GM12878 (cell line): ENCODE measurements around the gene CD180. TPM values are rescaled to one million over a fixed set of nuclear protein-coding genes. Genes with fewer than 3 reads are reported as not detected.

Experiments
- ATF7 ChIP-seq: fragments of 450-650 bp; IDR thresholded peaks from 2 replicates; pipeline ENCODE4 v1.6.1; 2016; ENCODE audit warnings: low read depth, mild to moderate bottlenecking
- HSF1 ChIP-seq: fragments of 150-350 bp; IDR thresholded peaks from 2 replicates; pipeline ENCODE4 v1.6.1; 2014; ENCODE audit warnings: mild to moderate bottlenecking, low read depth, low read length
- KLF5 ChIP-seq: fragments of 450-650 bp; IDR thresholded peaks from 2 replicates; pipeline ENCODE4 v1.6.1; 2014; ENCODE audit warnings: mild to moderate bottlenecking; ENCODE audit not compliant: partially characterized antibody
- MEF2A ChIP-seq: IDR thresholded peaks from 2 replicates; pipeline ENCODE4 v1.6.1; 2011; ENCODE audit warnings: low read depth, mild to moderate bottlenecking, low read length, moderate library complexity; ENCODE audit not compliant: insufficient read depth
- RCOR1 ChIP-seq: conservative IDR thresholded peaks from 2 replicates; pipeline ENCODE4 v1.6.1; 2012; ENCODE audit warnings: low read depth, low read length, improper control_type of control experiment
- SP1 ChIP-seq: IDR thresholded peaks from one replicate; pipeline ENCODE4 v1.6.1; 2011; ENCODE audit warnings: low read depth, low read length
- SPI1 ChIP-seq: IDR thresholded peaks from 2 replicates; pipeline ENCODE4 v1.6.1; 2011; ENCODE audit warnings: low read depth, mild to moderate bottlenecking, low read length, moderate library complexity, borderline replicate concordance; ENCODE audit not compliant: insufficient read depth
- TARDBP ChIP-seq: IDR thresholded peaks from 2 replicates; pipeline ENCODE4 v1.6.1; 2016; ENCODE audit warnings: borderline replicate concordance
- WRNIP1 ChIP-seq: IDR thresholded peaks from 2 replicates; pipeline ENCODE4 v1.6.1; 2011; ENCODE audit warnings: low read depth, low read length, improper control_type of control experiment, borderline replicate concordance
- polyA plus RNA-seq, 11 experiments: library from polyadenylated mRNA; depleted of rRNA in 4 of 11; unstranded in 6 of 11; stranded (reverse) in 5 of 11; fragments of >200 nt; fragmentation: Nextera tagmentation in 4 of 11; fragmentation: Illumina TruSeq in 1 of 11; extraction: Ambion mirVana in 4 of 11; extraction: Trizol in 1 of 11; gene quantifications; 1 replicate in 1 of 11; 2 replicates in 10 of 11; pipeline versions ENCODE4 v1.2.1 to v1.2.3, GENCODE V29; 2011 to 2016; ENCODE audit warnings: inconsistent platforms in 2 of 11, missing spikeins in 2 of 11, low read depth in 1 of 11
- total RNA-seq, 4 experiments: library from RNA; depleted of rRNA in 3 of 4; stranded (reverse); fragments of >200 nt in 3 of 4; fragmentation: Illumina TruSeq in 1 of 4; extraction: Trizol in 1 of 4; gene quantifications; 2 replicates each; pipeline versions ENCODE4 v1.2.1 to v1.2.3, GENCODE V29; 2013 to 2021
- TF ChIP-seq, protein P1 (sequence below): IDR thresholded peaks from 2 replicates; pipeline ENCODE4 v1.6.1; 2012; ENCODE audit warnings: mild to moderate bottlenecking, low read depth, low read length
- TF ChIP-seq, protein P2 (sequence below): IDR thresholded peaks from 2 replicates; pipeline ENCODE4 v1.6.1; 2012; ENCODE audit warnings: low read depth, low read length, improper control_type of control experiment

The CD180 gene
- total and polyA plus RNA-seq, 10 of the 15 experiments (the other 5 are each of a cell fraction or from before 2014, with no cell fraction given), result 0.22 to 9.7 (median 2.9) TPM

DNA sequence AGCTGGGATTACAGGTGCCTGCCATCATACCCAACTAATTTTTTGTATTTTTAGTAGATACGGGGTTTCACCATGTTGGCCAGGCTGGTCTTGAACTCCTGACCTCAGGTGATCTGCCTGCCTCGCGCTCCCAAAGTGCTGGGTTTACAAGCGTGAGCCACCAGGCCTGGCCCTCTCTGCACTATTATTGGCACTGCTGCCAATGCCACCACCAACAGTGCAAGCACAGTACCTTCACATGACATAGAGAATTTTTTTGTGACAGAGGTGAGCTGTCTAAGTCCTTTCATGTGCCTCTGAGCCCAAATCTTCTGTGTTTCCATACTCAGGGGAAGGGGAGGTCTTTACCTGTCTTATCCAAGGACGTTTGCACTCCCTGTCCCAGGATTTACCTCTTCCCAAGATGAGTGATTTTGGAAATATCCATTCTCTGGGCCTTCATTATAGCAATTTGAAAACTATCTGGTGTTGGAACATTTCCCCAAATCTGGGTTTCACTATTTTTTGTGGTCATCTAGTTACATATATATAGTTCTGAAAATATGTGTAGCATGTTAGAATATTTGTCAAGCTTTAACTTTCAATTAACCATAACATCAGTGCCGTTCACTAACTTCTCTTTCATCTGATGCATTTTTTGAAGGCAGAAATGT is 5.4 kb upstream of the CD180 start (continued):
- TF ChIP-seq, protein P1, sequence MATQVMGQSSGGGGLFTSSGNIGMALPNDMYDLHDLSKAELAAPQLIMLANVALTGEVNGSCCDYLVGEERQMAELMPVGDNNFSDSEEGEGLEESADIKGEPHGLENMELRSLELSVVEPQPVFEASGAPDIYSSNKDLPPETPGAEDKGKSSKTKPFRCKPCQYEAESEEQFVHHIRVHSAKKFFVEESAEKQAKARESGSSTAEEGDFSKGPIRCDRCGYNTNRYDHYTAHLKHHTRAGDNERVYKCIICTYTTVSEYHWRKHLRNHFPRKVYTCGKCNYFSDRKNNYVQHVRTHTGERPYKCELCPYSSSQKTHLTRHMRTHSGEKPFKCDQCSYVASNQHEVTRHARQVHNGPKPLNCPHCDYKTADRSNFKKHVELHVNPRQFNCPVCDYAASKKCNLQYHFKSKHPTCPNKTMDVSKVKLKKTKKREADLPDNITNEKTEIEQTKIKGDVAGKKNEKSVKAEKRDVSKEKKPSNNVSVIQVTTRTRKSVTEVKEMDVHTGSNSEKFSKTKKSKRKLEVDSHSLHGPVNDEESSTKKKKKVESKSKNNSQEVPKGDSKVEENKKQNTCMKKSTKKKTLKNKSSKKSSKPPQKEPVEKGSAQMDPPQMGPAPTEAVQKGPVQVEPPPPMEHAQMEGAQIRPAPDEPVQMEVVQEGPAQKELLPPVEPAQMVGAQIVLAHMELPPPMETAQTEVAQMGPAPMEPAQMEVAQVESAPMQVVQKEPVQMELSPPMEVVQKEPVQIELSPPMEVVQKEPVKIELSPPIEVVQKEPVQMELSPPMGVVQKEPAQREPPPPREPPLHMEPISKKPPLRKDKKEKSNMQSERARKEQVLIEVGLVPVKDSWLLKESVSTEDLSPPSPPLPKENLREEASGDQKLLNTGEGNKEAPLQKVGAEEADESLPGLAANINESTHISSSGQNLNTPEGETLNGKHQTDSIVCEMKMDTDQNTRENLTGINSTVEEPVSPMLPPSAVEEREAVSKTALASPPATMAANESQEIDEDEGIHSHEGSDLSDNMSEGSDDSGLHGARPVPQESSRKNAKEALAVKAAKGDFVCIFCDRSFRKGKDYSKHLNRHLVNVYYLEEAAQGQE, result no peak
- 0 out of 2 replicates have a peak, but pooled peaks have one; percentile 14 for TF ChIP-seq SPI1
- TF ChIP-seq, protein P2, sequence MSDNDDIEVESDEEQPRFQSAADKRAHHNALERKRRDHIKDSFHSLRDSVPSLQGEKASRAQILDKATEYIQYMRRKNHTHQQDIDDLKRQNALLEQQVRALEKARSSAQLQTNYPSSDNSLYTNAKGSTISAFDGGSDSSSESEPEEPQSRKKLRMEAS, result no peak
- no peak for TF ChIP-seq RCOR1
- no peak for TF ChIP-seq SP1
- no peak for TF ChIP-seq TARDBP
- TF ChIP-seq WRNIP1, result no peak
- no peak for TF ChIP-seq HSF1
- no peak for TF ChIP-seq ATF7
- TF ChIP-seq MEF2A, result 0 out of 2 replicates have a peak, but pooled peaks have one; percentile 10
- no peak for TF ChIP-seq KLF5
- TF ChIP-seq, all 136 proteins: peak for 8
